HuH-7 (cell line): ENCODE results near the gene RDM1.

Experiments
- DNase-seq: peaks from one replicate; pipeline ENCODE4 v3.0.0; 2011; ENCODE audit warnings: low spot score

The RDM1 gene

DNA sequence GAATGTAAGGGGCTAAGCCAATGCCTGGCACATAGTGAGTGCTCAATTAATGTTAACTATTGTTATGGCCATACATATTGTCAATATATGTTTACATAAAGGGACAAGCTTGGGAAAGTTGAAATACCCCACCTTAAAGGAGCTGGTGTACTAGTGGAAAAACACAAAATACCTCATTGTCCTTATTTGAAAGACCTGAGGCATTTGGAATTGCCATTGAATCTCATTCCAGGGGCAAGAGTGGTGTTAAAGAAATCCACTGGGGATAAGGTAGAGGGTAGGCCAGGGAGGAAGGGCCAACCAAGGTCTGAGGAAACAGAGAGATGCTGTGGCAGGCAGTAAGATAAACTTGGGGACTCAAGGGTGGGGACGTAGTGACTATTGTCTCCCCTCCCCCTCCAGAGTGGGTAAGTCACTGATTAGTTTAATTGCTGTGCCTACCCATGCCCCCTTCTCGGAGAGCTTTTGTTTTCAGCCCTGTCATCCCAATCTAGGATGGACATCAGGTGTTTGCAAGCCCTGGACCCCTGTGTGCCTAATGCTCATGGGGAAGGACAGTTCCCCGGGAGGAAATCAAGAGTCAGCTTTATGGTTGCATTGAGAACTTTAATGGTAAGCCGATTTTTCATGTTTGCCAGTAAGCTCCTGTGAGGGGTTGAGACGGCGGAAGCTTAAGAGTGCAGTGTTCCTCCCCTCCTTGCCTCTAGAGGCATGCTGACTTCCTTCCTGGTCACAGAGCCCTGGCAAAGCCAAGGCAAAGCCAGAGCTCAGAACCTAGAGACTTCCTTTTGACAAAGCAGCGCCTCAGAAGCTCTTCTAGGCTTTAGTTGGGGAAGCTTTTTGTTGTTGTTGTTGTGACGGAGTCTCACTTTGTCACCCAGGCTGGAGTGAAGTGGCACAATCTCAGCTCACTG lies 59.4 kb downstream of the RDM1 start:
- no peak for DNase-seq

GRCh38 chr17:35868737-35869136 lies 61.8 kb downstream of the RDM1 start, which contains the start of gene HEATR9:
HEATR9 (minus strand) TSS chr17:35868891; CDS start chr17:35868742, 149 bp downstream.
- no peak for DNase-seq
